HCT116 (cell line): ENCODE results near the gene GPC5. TPM values are rescaled to one million over a fixed set of nuclear protein-coding genes. Genes with fewer than 3 reads are reported as not detected.

Experiments
- ATAC-seq: fragments of 200-7000 bp; cut with Tn5 transposase; 2 replicates; pipeline ENCODE4 v1.9.1; 2020; ENCODE audit warnings: mild to moderate bottlenecking, moderate library complexity
- BruUV-seq: library from RNA; stranded (reverse); fragments of 400-500 nt; replicated peaks from 2 replicates; lab custom pipeline; 2021; lab: Mats Ljungman, UMichigan
- CTCF ChIA-PET: fragments of 300-600 bp; sonication (Branson Sonifier 250); formaldehyde crosslinking; loops from one replicate; lab custom pipeline; 2021; ENCODE audit warnings: antibody characterized with exemption; lab: Charles Lee
- POLR2A ChIA-PET: fragments of 300-600, 350-600 bp; sonication (Branson Sonifier 250); formaldehyde crosslinking; loops from one replicate; lab custom pipeline; 2021; ENCODE audit warnings: antibody characterized with exemption; lab: Charles Lee
- RAD21 ChIA-PET, 2 experiments: fragments of 300-600 bp; sonication (Branson Sonifier 250); formaldehyde crosslinking; loops; one replicate each; lab custom pipeline; 2023; ENCODE audit warnings: low total read pairs in 2 of 2; ENCODE audit not compliant: uncharacterized antibody in 2 of 2, unreplicated experiment in 2 of 2, low non-redundant PET in 1 of 2; lab: Charles Lee
- DNase-seq: peaks from one replicate; pipeline ENCODE4 v3.0.0-alpha.2; 2010; ENCODE audit warnings: low read depth, low spot score
- H2AFZ ChIP-seq: fragments of 200-600 bp; shearing (Covaris generic), sonication (generic); 2 replicates; pipeline ENCODE4 v1.6.1; 2017; ENCODE audit warnings: low read depth, mixed run types, mixed read lengths, antibody characterized with exemption, low read length; ENCODE audit not compliant: poor library complexity, severe bottlenecking
- H3K27ac ChIP-seq: 2 replicates; pipeline ENCODE4 v1.5.1; 2012; ENCODE audit warnings: low read depth, low read length
- H3K27me3 ChIP-seq: fragments of 200-600 bp; sonication (generic); 2 replicates; pipeline ENCODE4 v1.6.1; 2016; ENCODE audit warnings: mixed run types, low read length, mixed read lengths; ENCODE audit not compliant: insufficient read depth
- H3K36me3 ChIP-seq, 2 experiments: fragments of 200-500 bp in 1 of 2; fragments of 200-600 bp in 1 of 2; sonication (Bioruptor generic) in 1 of 2; sonication (generic) in 1 of 2; 2 replicates each; pipeline versions ENCODE4 v1.5.1 to v1.6.1; 2014 to 2016; ENCODE audit warnings: low read length in 2 of 2, inconsistent platforms in 1 of 2, mixed read lengths in 1 of 2, mixed run types in 1 of 2; ENCODE audit not compliant: insufficient read depth in 2 of 2, control insufficient read depth in 1 of 2
- H3K4me1 ChIP-seq, 2 experiments: fragments of 200-600 bp in 1 of 2; sonication (generic) in 1 of 2; 2 replicates each; pipeline versions ENCODE4 v1.5.1 to v1.6.1; 2012 to 2017; ENCODE audit warnings: low read length in 2 of 2, inconsistent platforms in 1 of 2, mild to moderate bottlenecking in 1 of 2, mixed read lengths in 1 of 2, mixed run types in 1 of 2, moderate library complexity in 1 of 2; ENCODE audit not compliant: insufficient read depth in 2 of 2, control insufficient read depth in 1 of 2
- H3K4me2 ChIP-seq: fragments of 200-600 bp; sonication (generic); 2 replicates; pipeline ENCODE4 v1.6.1; 2017; ENCODE audit warnings: mixed run types, low read length, mixed read lengths
- H3K4me3 ChIP-seq, 2 experiments: fragments of 200-600 bp in 1 of 2; sonication (generic) in 1 of 2; replicated peaks in 1 of 2; 2 replicates each; pipeline ENCODE4 v1.5.1; 2011 to 2016; ENCODE audit warnings: low read length in 2 of 2, control low read depth in 1 of 2, low read depth in 1 of 2, mild to moderate bottlenecking in 1 of 2, mixed read lengths in 1 of 2, mixed run types in 1 of 2
- H3K79me2 ChIP-seq: fragments of 200-600 bp; sonication (generic); 2 replicates; pipeline ENCODE4 v1.6.1; 2017; ENCODE audit warnings: mild to moderate bottlenecking, mixed run types, low read length, moderate library complexity, mixed read lengths; ENCODE audit not compliant: insufficient read depth
- H3K9ac ChIP-seq: fragments of 200-600 bp; sonication (generic); 2 replicates; pipeline ENCODE4 v1.6.1; 2016; ENCODE audit warnings: low read length, mixed read lengths
- H3K9me2 ChIP-seq: fragments of 200-600 bp; sonication (generic), shearing (Covaris generic); 2 replicates; pipeline ENCODE4 v1.6.1; 2017; ENCODE audit warnings: mixed run types, mild to moderate bottlenecking, moderate library complexity; ENCODE audit not compliant: insufficient read depth
- H3K9me3 ChIP-seq, 2 experiments: fragments of 200-500 bp in 1 of 2; fragments of 200-600 bp in 1 of 2; sonication (Bioruptor generic) in 1 of 2; sonication (generic) in 1 of 2; 2 replicates each; pipeline ENCODE4 v1.6.1; 2014 to 2017; ENCODE audit warnings: low read length in 2 of 2, mixed read lengths in 2 of 2, inconsistent platforms in 1 of 2, low read depth in 1 of 2, mild to moderate bottlenecking in 1 of 2, mixed run types in 1 of 2, moderate library complexity in 1 of 2; ENCODE audit not compliant: control insufficient read depth in 1 of 2, insufficient read depth in 1 of 2
- H4K20me1 ChIP-seq: fragments of 200-600 bp; sonication (generic), shearing (Covaris generic); 2 replicates; pipeline ENCODE4 v1.6.1; 2017; ENCODE audit warnings: mixed run types, mild to moderate bottlenecking, moderate library complexity; ENCODE audit not compliant: insufficient read depth
- CBX3 ChIP-seq: IDR thresholded peaks from 2 replicates; pipeline ENCODE4 v1.6.1; 2012; ENCODE audit warnings: low read depth
- CEBPB ChIP-seq: IDR thresholded peaks from 2 replicates; pipeline ENCODE4 v1.6.1; 2012; ENCODE audit warnings: low read depth
- ELF1 ChIP-seq: IDR thresholded peaks from 2 replicates; pipeline ENCODE4 v1.6.1; 2012; ENCODE audit warnings: low read depth, borderline replicate concordance
- EZH2phosphoT487 ChIP-seq: fragments of 200-600 bp; IDR thresholded peaks from 2 replicates; pipeline ENCODE4 v1.6.1; 2018; ENCODE audit warnings: antibody characterized with exemption, borderline replicate concordance
- POLR2A ChIP-seq: IDR thresholded peaks from 2 replicates; pipeline ENCODE4 v1.7.0; 2011; ENCODE audit warnings: borderline replicate concordance; ENCODE audit not compliant: insufficient read depth, insufficient read length; ENCODE audit errors: extremely low read depth
- SIN3A ChIP-seq: IDR thresholded peaks from 2 replicates; pipeline ENCODE4 v1.6.1; 2012; ENCODE audit warnings: low read depth
- SP1 ChIP-seq: IDR thresholded peaks from 2 replicates; pipeline ENCODE4 v1.6.1; 2012; ENCODE audit warnings: low read depth
- SRF ChIP-seq: IDR thresholded peaks from 2 replicates; pipeline ENCODE4 v1.6.1; 2012; ENCODE audit warnings: low read depth
- YY1 ChIP-seq: IDR thresholded peaks from 2 replicates; pipeline ENCODE4 v1.6.1; 2011; ENCODE audit warnings: low read length, low read depth, moderate library complexity, mild to moderate bottlenecking; ENCODE audit not compliant: insufficient replicate concordance; ENCODE audit errors: extremely low read depth
- ZFX ChIP-seq: fragments of 450-650 bp; IDR thresholded peaks from 2 replicates; pipeline ENCODE4 v1.6.1; 2017
- intact Hi-C: fragments of 100-400 bp; cut with micrococcal nuclease; formaldehyde crosslinking; loops from 2 replicates; pipeline ENCODE4 v1.10.0; 2022
- total RNA-seq: library from RNA; stranded (reverse); gene quantifications from one replicate; pipeline ENCODE4 v1.2.1, GENCODE V29; 2021; ENCODE audit not compliant: unreplicated experiment
- TF ChIP-seq, protein P1 (sequence below): IDR thresholded peaks from 2 replicates; pipeline ENCODE4 v1.6.1; 2011; ENCODE audit warnings: mild to moderate bottlenecking, low read length, moderate library complexity; ENCODE audit not compliant: insufficient replicate concordance; ENCODE audit errors: extremely low read depth
- TF ChIP-seq, protein P2 (sequence below), 3 experiments: fragments of 200-600 bp in 1 of 3; sonication (generic) in 1 of 3; IDR thresholded peaks in 2 of 3; conservative IDR thresholded peaks in 1 of 3; 2 replicates each; pipeline ENCODE4 v1.5.1; 2012 to 2017; ENCODE audit warnings: low read depth in 2 of 3, low read length in 2 of 3, antibody characterized with exemption in 1 of 3, borderline replicate concordance in 1 of 3, control low read depth in 1 of 3, mild to moderate bottlenecking in 1 of 3, mixed read lengths in 1 of 3, mixed run types in 1 of 3, moderate library complexity in 1 of 3; ENCODE audit not compliant: insufficient read depth in 1 of 3
- TF ChIP-seq, protein P3 (sequence below): IDR thresholded peaks from 2 replicates; pipeline ENCODE4 v1.6.1; 2012

The GPC5 gene
- total RNA-seq, 1 experiment from 2014 or later: not detected

DNA sequence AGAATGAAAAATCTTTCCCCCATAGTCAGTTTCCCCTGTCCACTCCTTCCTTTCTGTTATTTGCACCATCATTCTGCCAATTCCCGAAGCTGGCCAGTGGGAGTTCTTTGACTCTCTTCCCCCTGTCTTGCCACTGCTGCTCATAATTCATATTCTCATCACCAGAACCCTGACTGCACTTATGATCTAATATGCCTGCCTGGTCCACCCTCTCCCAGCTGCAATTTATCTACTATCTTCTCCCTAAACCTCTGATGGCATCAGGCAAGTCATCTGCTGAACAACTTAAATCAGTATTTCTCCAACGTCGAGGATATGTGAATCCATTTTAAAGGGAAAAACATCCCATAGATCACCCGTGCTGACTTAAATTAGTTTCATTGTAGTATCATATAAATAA lies 1370.2 kb downstream of the GPC5 start:
- H4K20me1 ChIP-seq: no peaks in the 10 kb centered on the region
- H3K79me2 ChIP-seq: no peaks in the 10 kb centered on the region
- no peaks in the 10 kb centered on the region for H3K4me1 ChIP-seq
- ATAC-seq: no peak
- no peak overlapping the region for H2AFZ ChIP-seq
- RAD21 ChIA-PET: no interaction called here
- H3K9ac ChIP-seq: no peak overlapping the region
- H3K36me3 ChIP-seq: no peaks in the 10 kb centered on the region
- TF ChIP-seq YY1 (no peak), CEBPB (no peak), POLR2A (no peak), SP1 (no peak), ZFX (no peak)
- TF ChIP-seq, protein P1, sequence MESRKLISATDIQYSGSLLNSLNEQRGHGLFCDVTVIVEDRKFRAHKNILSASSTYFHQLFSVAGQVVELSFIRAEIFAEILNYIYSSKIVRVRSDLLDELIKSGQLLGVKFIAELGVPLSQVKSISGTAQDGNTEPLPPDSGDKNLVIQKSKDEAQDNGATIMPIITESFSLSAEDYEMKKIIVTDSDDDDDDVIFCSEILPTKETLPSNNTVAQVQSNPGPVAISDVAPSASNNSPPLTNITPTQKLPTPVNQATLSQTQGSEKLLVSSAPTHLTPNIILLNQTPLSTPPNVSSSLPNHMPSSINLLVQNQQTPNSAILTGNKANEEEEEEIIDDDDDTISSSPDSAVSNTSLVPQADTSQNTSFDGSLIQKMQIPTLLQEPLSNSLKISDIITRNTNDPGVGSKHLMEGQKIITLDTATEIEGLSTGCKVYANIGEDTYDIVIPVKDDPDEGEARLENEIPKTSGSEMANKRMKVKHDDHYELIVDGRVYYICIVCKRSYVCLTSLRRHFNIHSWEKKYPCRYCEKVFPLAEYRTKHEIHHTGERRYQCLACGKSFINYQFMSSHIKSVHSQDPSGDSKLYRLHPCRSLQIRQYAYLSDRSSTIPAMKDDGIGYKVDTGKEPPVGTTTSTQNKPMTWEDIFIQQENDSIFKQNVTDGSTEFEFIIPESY: no peak
- peaks cover 10 to 31% of the 10 kb centered on the region in 2 experiments; a peak in 3 of 4 replicates for H3K9me3 ChIP-seq
- H3K9me2 ChIP-seq: no peaks in the 10 kb centered on the region
- no peak overlapping the region for H3K27ac ChIP-seq
- CTCF ChIA-PET: no interaction called here
- no peak overlapping the region for H3K4me2 ChIP-seq
- no peak overlapping the region for H3K4me3 ChIP-seq
- no TSS peak for BruUV-seq
- POLR2A ChIA-PET: no interaction called here
- no peak for DNase-seq
- no peaks in the 10 kb centered on the region for H3K27me3 ChIP-seq
- intact Hi-C loops: no loop called here

DNA sequence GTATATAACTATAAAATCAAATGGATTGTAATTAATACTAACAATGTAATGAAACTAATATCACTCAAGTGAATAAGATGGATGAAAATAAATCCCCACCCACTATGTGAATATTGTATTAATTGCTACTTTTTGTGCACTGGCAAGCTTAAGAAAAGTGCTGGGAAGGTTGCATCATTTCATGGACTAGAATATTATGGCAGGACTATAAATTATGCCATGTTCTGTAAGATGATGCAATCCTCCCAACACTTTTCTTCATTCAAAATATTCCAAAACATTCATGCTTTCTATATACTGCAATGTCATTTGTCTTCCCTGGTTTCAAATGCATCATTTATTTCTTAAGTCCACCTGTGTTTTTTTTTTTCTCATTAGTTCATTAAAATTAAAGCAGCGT lies 1370.6 kb downstream of the GPC5 start:
- Histone ChIP-seq H3K4me3 (no peak overlapping the region), H3K9me2 (no peaks in the 10 kb centered on the region), H3K27ac (no peak overlapping the region), H3K9me3 (peaks cover 10 to 29% of the 10 kb centered on the region in 2 experiments; a peak in 3 of 4 replicates), H4K20me1 (no peaks in the 10 kb centered on the region), H3K27me3 (no peaks in the 10 kb centered on the region), H3K36me3 (no peaks in the 10 kb centered on the region), H2AFZ (no peak overlapping the region), H3K4me1 (no peaks in the 10 kb centered on the region), H3K9ac (no peak overlapping the region), H3K4me2 (no peak overlapping the region), H3K79me2 (no peaks in the 10 kb centered on the region)
- no peak for ATAC-seq
- intact Hi-C loops: no loop called here
- BruUV-seq: no TSS peak
- no peak for DNase-seq
- CTCF ChIA-PET: no interaction called here
- RAD21 ChIA-PET: no interaction called here
- TF ChIP-seq SP1 (no peak), CBX3 (no peak), SRF (no peak), SIN3A (no peak), EZH2phosphoT487 (no peak), ELF1 (no peak), YY1 (no peak)
- TF ChIP-seq, protein P2, sequence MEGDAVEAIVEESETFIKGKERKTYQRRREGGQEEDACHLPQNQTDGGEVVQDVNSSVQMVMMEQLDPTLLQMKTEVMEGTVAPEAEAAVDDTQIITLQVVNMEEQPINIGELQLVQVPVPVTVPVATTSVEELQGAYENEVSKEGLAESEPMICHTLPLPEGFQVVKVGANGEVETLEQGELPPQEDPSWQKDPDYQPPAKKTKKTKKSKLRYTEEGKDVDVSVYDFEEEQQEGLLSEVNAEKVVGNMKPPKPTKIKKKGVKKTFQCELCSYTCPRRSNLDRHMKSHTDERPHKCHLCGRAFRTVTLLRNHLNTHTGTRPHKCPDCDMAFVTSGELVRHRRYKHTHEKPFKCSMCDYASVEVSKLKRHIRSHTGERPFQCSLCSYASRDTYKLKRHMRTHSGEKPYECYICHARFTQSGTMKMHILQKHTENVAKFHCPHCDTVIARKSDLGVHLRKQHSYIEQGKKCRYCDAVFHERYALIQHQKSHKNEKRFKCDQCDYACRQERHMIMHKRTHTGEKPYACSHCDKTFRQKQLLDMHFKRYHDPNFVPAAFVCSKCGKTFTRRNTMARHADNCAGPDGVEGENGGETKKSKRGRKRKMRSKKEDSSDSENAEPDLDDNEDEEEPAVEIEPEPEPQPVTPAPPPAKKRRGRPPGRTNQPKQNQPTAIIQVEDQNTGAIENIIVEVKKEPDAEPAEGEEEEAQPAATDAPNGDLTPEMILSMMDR (IDR thresholded peaks at IDR 0.05 in 2 of 3, conservative IDR thresholded peaks at IDR 0.05 in 1 of 3; ENCODE audit: borderline replicate concordance in 1 of 3, insufficient read depth in 1 of 3, low read depth in 2 of 3, low read length in 2 of 3): no peak
- TF ChIP-seq, protein P3, sequence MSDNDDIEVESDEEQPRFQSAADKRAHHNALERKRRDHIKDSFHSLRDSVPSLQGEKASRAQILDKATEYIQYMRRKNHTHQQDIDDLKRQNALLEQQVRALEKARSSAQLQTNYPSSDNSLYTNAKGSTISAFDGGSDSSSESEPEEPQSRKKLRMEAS: no peak
- POLR2A ChIA-PET: no interaction called here
